ENCODE results near the gene ZNF506.

ZNF506 gene

DNA sequence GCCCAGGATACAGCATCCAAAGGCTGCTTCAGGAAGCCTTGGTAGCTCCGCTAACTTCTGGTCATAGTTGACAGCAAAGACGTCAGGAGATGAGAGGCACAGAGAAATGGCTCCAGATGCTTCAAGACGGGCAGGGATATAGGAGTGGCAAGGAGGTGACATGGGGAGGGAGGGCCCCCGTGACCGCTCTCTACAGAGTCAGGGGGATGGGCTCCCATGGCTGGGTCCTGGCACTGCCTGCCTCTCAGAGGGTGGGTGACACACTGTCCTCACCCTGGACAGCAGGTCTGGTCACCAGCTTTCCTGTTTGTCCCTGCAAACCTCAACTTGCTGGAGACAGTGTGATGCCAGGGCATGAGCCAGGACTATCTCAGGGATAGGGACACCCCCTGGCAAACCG is 78.4 kb downstream of the ZNF506 start:
- no peak overlapping the region for H3K4me3 ChIP-seq (ENCODE audit: low read depth, low read length)
- DNase-seq (ENCODE audit: low read depth): no peak
- TF ChIP-seq, protein P1, sequence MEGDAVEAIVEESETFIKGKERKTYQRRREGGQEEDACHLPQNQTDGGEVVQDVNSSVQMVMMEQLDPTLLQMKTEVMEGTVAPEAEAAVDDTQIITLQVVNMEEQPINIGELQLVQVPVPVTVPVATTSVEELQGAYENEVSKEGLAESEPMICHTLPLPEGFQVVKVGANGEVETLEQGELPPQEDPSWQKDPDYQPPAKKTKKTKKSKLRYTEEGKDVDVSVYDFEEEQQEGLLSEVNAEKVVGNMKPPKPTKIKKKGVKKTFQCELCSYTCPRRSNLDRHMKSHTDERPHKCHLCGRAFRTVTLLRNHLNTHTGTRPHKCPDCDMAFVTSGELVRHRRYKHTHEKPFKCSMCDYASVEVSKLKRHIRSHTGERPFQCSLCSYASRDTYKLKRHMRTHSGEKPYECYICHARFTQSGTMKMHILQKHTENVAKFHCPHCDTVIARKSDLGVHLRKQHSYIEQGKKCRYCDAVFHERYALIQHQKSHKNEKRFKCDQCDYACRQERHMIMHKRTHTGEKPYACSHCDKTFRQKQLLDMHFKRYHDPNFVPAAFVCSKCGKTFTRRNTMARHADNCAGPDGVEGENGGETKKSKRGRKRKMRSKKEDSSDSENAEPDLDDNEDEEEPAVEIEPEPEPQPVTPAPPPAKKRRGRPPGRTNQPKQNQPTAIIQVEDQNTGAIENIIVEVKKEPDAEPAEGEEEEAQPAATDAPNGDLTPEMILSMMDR (IDR thresholded peaks at IDR 0.05; ENCODE audit: control insufficient read depth, extremely low read depth, insufficient read depth): no peak

DNA sequence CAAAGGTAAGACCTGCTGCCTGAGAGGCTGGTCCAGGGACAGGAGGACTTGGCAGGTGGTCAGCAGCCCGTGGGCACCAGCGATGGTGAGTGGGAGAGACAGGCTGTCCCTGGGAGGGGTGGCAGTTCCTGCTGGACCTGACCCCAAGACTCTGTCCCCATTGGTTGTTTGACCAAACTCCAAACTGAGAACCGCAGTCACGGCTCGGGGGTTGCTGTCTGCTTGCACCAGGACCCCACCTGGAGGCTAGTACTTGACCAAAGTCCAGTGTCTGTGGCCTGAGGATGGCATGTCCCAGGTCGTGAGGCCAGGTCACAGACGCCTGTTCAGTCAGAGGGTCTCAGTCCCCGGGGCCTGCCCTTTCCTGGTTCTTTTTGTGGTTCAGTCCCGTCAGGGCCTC is 78.8 kb downstream of the ZNF506 start:
- TF ChIP-seq, protein P1 (IDR thresholded peaks at IDR 0.05; ENCODE audit: control insufficient read depth, extremely low read depth, insufficient read depth): no peak
- DNase-seq (ENCODE audit: low read depth): no peak
- no peak overlapping the region for H3K4me3 ChIP-seq (ENCODE audit: low read depth, low read length)
